Omental fat pad (tissue), 4 donors: ENCODE results near the gene NOXA1. TPM values are rescaled to one million over a fixed set of nuclear protein-coding genes. Genes with fewer than 3 reads are reported as not detected.

Source experiments
- ATAC-seq: fragments of 150-250 bp; one replicate; pipeline ENCODE4 v1.9.1; 2016; ENCODE audit warnings: mild to moderate bottlenecking, moderate library complexity; ENCODE audit not compliant: low FRiP score
- DNase-seq: peaks from one replicate; pipeline ENCODE4 v3.0.0-alpha.2; 2019; ENCODE audit warnings: low spot score
- CTCF ChIP-seq, 3 donors: fragments of 450-650 bp; IDR thresholded peaks; one replicate each; pipeline ENCODE4 v1.5.1; 2016 to 2017; ENCODE audit warnings: antibody characterized with exemption in 3 of 3, mild to moderate bottlenecking in 3 of 3, moderate library complexity in 2 of 3
- total RNA-seq, 4 donors: library from RNA; depleted of rRNA; stranded (reverse); fragments of >200 nt; gene quantifications; one replicate each; pipeline ENCODE4 v1.1.0, GENCODE V29; 2016

NOXA1 gene
- total RNA-seq, 4 donors from 2014 or later = 0.84 to 3.8 (median 2.1) TPM

GRCh38 chr9:137426018-137426681 is 3.0 kb downstream of the NOXA1 start:
- no peak for DNase-seq
- ATAC-seq = no peak
- no peak for TF ChIP-seq CTCF (IDR thresholded peaks at IDR 0.05)

GRCh38 chr9:137427454-137428310 is 4.5 kb downstream of the NOXA1 start:
- no peak for ATAC-seq
- no peak for DNase-seq
- no peak for TF ChIP-seq CTCF (IDR thresholded peaks at IDR 0.05)

GRCh38 chr9:137428311-137428630 is 5.1 kb downstream of the NOXA1 start:
- TF ChIP-seq CTCF (IDR thresholded peaks at IDR 0.05) = no peak
- ATAC-seq (no peak), DNase-seq (no peak)

DNA sequence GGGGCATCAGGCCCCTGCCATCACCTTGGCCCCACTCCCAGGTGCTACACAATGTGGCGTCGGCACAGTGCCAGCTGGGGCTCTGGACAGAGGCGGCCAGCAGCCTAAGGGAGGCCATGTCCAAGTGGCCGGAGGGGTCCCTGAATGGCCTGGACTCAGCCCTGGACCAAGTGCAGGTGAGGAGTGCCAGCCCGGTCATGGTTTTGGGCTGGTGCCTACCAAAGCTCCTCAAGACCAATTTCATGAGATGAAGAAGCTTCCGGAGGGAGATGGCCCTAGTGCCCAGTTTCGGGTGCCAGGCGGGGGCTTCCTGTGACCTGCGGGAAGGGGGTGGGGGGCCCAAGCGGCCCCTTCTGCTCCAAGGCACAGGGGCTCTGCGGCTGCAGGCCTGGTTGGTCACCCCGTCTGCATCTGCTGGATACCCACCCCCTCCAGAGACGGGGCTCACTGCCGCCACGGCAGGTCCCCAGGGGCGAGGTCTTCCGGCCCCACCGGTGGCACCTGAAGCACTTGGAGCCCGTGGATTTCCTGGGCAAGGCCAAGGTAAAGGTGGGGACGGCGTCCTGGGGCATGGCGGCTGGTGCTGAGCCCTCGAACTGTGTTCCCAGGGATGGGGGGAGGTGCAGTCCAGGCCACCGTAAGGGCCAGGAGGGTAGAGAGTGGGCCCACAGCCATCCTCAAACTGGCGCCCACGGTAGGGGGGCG is 5.8 kb downstream of the NOXA1 start:
- DNase-seq = no peak
- ATAC-seq = no peak
- no peak for TF ChIP-seq CTCF (IDR thresholded peaks at IDR 0.05)

- no peak for DNase-seq
- ATAC-seq = no peak
- TF ChIP-seq CTCF (IDR thresholded peaks at IDR 0.05) = no peak
Observed at GRCh38 chr9:137429546-137429890, 6.3 kb downstream of the NOXA1 start.

- ATAC-seq = no peak
- DNase-seq = no peak
- no peak for TF ChIP-seq CTCF (IDR thresholded peaks at IDR 0.05)
Observed at GRCh38 chr9:137429974-137430722, 7.0 kb downstream of the NOXA1 start.
